Activated CD4-positive, alpha-beta memory T cell treated with anti-CD3 and anti-CD28 coated beads, Interleukin-2, amount 10 ng/mL, durations not matched to agents 7 days and 5 days (primary cell): ENCODE measurements around the gene RCSD1. TPM values are rescaled to one million over a fixed set of nuclear protein-coding genes. Genes with fewer than 3 reads are reported as not detected.
"Not testable (repeated sequence)": the region's sequence is repeated elsewhere in the genome, so short reads cannot be mapped to it uniquely, and the experiment has no call there.

Experiments used
- CTCF ChIA-PET: fragments of 350-600 bp; sonication (Branson Sonifier 250); formaldehyde crosslinking; loops from one replicate; lab custom pipeline; 2021; ENCODE audit warnings: antibody characterized with exemption, inconsistent platforms; lab: Charles Lee
- POLR2A ChIA-PET: fragments of 350-600 bp; sonication (Branson Sonifier 250); formaldehyde crosslinking; loops from one replicate; lab custom pipeline; 2021; ENCODE audit warnings: antibody characterized with exemption; lab: Charles Lee
- DNase-seq: peaks from one replicate; pipeline ENCODE4 v3.0.0-alpha.2; 2020
- H3K27ac Mint-ChIP-seq: one replicate; pipeline ENCODE4 v1.8.0; 2021; ENCODE audit warnings: mild to moderate bottlenecking, mixed read lengths
- H3K27me3 Mint-ChIP-seq: one replicate; pipeline ENCODE4 v1.8.0; 2021; ENCODE audit warnings: mixed read lengths
- H3K36me3 Mint-ChIP-seq: one replicate; pipeline ENCODE4 v1.8.0; 2021; ENCODE audit warnings: low read depth, mixed read lengths
- H3K4me1 Mint-ChIP-seq: one replicate; pipeline ENCODE4 v1.8.0; 2021; ENCODE audit warnings: mixed read lengths
- H3K4me3 Mint-ChIP-seq: one replicate; pipeline ENCODE4 v1.8.0; 2021; ENCODE audit warnings: mild to moderate bottlenecking, mixed read lengths
- H3K9me3 Mint-ChIP-seq: one replicate; pipeline ENCODE4 v1.8.0; 2021; ENCODE audit warnings: mixed read lengths
- total RNA-seq, 2 experiments: library from RNA; stranded (reverse); gene quantifications; one replicate each; pipeline ENCODE4 v1.2.3, GENCODE V29; 2021

The RCSD1 gene
- total RNA-seq, 2 experiments from 2014 or later = 155 to 158 TPM

- Mint-ChIP-seq H3K27me3 (peaks cover 7% of the 10 kb centered on the region), H3K27ac (peak overlapping the region; percentile 92), H3K9me3 (no peaks in the 10 kb centered on the region), H3K4me1 (peaks cover 46% of the 10 kb centered on the region), H3K4me3 (peak overlapping the region; percentile 84), H3K36me3 (peaks cover 2% of the 10 kb centered on the region)
- CTCF ChIA-PET = interaction anchor here (0.7 to 3.7 kb wide), 14 partner anchors 9 to 495 kb away, joined by 3 to 27 read pairs (median 10); partner anchors contain the start of genes DCAF6, MPC2, POU2F1 and RCSD1
- DNase-seq = peak; percentile 92
- POLR2A ChIA-PET = interaction anchor here (0.6 to 5.2 kb wide), 15 partner anchors 13 to 494 kb away, joined by 3 to 67 read pairs (median 3); partner anchors contain the start of genes DCAF6 and MPC2
Measured at GRCh38 chr1:167715157-167715999, 85.3 kb downstream of the RCSD1 start.

- Mint-ChIP-seq H3K9me3 (no peaks in the 10 kb centered on the region), H3K4me3 (peak overlapping the region; percentile 84), H3K27ac (peak overlapping the region; percentile 92), H3K36me3 (peaks cover 2% of the 10 kb centered on the region), H3K4me1 (peaks cover 52% of the 10 kb centered on the region), H3K27me3 (peaks cover 7% of the 10 kb centered on the region)
- ChIA-PET POLR2A (interaction anchor here (0.9 to 5.2 kb wide), 9 partner anchors 82 to 495 kb away, joined by 3 to 67 read pairs (median 3); partner anchors contain the start of genes DCAF6 and MPC2), CTCF (interaction anchor here (0.7 to 3.7 kb wide), 17 partner anchors 9 to 512 kb away, joined by 3 to 27 read pairs (median 6); partner anchors contain the start of genes DCAF6, MPC2, POU2F1 and RCSD1)
- no peak for DNase-seq
Measured at GRCh38 chr1:167716000-167716271, 85.9 kb downstream of the RCSD1 start.

DNA sequence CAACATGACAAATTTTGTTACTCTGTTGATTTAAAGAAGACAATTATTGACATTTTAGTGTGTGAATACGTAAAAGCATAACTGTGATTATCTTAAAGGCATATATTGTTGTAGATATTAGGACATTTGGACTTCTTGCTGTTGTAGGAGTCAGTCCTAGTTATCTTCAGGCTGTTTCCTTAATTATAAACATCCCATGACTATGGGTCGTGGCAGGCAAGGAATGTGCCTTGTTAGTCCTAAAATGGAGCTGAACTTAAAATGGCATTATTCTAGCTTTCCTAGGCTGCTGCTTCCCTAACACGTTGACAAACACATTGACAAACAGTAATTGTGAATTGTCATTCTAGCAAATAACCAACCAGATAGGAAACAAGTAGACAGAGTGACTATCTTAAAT is 87.3 kb downstream of the RCSD1 start:
- CTCF ChIA-PET = interaction anchor here (1.1 to 3.1 kb wide), 4 partner anchors 8 to 218 kb away, joined by 4 to 27 read pairs (median 8); partner anchors contain the start of genes DCAF6 and MPC2
- Mint-ChIP-seq H3K4me1 (peaks cover 59% of the 10 kb centered on the region), H3K36me3 (peaks cover 2% of the 10 kb centered on the region), H3K27ac (no peak overlapping the region), H3K4me3 (peak overlapping the region; percentile 84), H3K27me3 (peaks cover 6% of the 10 kb centered on the region), H3K9me3 (no peaks in the 10 kb centered on the region)
- POLR2A ChIA-PET = interaction anchor here (1.1 to 5.2 kb wide), 3 partner anchors 27 to 219 kb away, joined by 3 to 67 read pairs (median 23); partner anchors contain the start of genes DCAF6 and MPC2
- DNase-seq = no peak

DNA sequence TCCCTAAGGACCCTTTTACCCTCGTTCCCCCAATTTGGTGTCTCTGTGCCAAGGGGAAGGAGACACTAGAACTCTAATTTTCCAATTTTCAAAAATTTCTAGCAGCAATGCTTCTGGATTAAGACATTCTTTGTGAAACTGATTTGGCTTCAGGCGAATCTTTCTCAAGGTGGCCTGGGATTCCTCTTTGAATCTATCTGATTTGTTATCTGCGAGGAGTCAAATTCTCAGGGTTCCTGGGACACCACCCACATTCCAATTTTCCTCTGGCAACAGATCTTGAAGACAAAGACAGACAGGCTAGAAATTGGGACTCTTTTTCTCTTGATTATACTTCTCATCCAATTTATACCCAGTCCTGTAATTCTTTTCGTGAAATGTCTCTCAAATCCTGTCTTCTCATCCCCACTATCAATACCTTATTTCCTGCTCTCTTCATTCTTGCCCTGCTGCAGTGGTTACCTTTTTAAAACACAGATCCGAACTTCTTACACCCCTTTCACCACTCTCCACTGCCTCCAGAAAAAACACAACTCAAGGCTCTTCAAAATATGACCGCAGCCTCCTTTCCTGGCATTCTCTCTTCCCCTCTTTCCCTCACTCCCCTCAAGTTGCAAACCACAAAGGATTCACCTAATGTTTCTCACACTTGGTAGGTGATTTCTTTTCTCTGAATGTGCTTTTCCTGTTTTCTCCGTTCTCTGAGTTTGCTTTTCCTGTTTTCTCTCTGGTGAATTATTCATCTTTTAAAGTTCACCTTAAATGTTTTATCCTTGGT is 89.1 kb downstream of the RCSD1 start:
- POLR2A ChIA-PET = interaction anchor here (0.8 kb wide), 1 partner anchor 217 kb away, joined by 3 read pairs; the partner anchor contains the start of gene DCAF6
- Mint-ChIP-seq H3K27ac (peak overlapping the region; percentile 38), H3K4me3 (peak overlapping the region; percentile 17), H3K4me1 (peaks cover 64% of the 10 kb centered on the region), H3K9me3 (no peaks in the 10 kb centered on the region), H3K36me3 (peaks cover 6% of the 10 kb centered on the region), H3K27me3 (peaks cover 2% of the 10 kb centered on the region)
- no peak for DNase-seq
- CTCF ChIA-PET = no interaction called here

DNA sequence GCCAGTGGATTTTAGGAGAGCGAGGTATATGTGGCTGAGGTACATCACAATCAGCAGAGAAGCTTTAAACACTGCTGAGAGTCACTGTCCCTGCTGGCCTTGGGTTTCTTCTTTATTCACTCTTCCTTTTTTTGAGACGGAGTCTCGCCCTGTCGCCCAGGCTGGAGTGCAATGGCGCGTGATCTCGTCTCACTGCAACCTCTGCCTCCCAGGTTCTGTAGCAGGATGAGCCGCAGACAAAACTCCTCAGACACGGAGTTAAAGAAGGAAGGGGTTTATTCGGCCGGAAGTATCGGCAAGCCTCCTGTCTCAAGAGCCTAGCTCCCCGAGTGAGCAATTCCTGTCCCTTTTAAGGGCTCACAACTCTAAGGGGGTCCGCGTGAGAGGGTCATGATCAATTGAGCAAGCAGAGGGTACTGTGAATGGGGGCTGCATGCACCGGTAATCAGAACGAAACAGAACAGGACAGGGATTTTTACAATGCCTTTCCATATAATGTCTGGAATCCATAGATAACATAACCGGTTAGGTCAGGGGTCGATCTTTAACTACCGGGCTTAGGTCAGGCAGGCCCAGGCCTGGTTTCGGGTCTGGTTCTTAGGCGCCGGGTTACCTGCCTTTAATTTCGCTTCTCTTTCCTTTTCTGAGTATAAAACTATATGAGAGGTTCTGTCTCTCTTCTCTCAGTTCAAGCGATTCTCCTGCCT is 89.8 kb downstream of the RCSD1 start:
- not testable (repeated sequence) for H3K9me3 Mint-ChIP-seq, H3K36me3 Mint-ChIP-seq, DNase-seq, H3K27me3 Mint-ChIP-seq
- H3K27ac Mint-ChIP-seq = peak overlapping the region; percentile 38
- CTCF ChIA-PET = interaction anchor here (0.5 kb wide), 1 partner anchor 77 kb away, joined by 3 read pairs; no protein-coding TSS in a partner anchor
- POLR2A ChIA-PET = interaction anchor here (0.8 kb wide), 1 partner anchor 216 kb away, joined by 3 read pairs; the partner anchor contains the start of gene DCAF6
- peaks cover 68% of the 10 kb centered on the region for H3K4me1 Mint-ChIP-seq
- peak overlapping the region; percentile 17 for H3K4me3 Mint-ChIP-seq

- POLR2A ChIA-PET = interaction anchor here (0.6 to 1.1 kb wide), 2 partner anchors 118 to 215 kb away, joined by 3 read pairs; no protein-coding TSS in a partner anchor
- Mint-ChIP-seq H3K9me3 (no peaks in the 10 kb centered on the region), H3K4me1 (peaks cover 68% of the 10 kb centered on the region), H3K4me3 (peak overlapping the region; percentile 88), H3K36me3 (peaks cover 9% of the 10 kb centered on the region), H3K27me3 (no peaks in the 10 kb centered on the region), H3K27ac (peak overlapping the region; percentile 12)
- CTCF ChIA-PET = interaction anchor here (1.0 kb wide), 1 partner anchor 363 kb away, joined by 3 read pairs; no protein-coding TSS in a partner anchor
- no peak for DNase-seq
Measured at GRCh38 chr1:167720965-167721616, 91.1 kb downstream of the RCSD1 start.

- no peaks in the 10 kb centered on the region for H3K9me3 Mint-ChIP-seq
- no peaks in the 10 kb centered on the region for H3K27me3 Mint-ChIP-seq
- CTCF ChIA-PET = interaction anchor here (0.6 to 1.2 kb wide), 3 partner anchors 20 to 363 kb away, joined by 3 read pairs; no protein-coding TSS in a partner anchor
- peaks cover 9% of the 10 kb centered on the region for H3K36me3 Mint-ChIP-seq
- peak within 1 kb of the TSS; percentile 88 for H3K4me3 Mint-ChIP-seq
- peaks cover 67% of the 10 kb centered on the region for H3K4me1 Mint-ChIP-seq
- DNase-seq = peak; percentile 92
- peak within 1 kb of the TSS; percentile 26 for H3K27ac Mint-ChIP-seq
- POLR2A ChIA-PET = interaction anchor here (0.6 to 1.1 kb wide), 2 partner anchors 119 to 214 kb away, joined by 3 read pairs; no protein-coding TSS in a partner anchor
Measured at GRCh38 chr1:167721617-167722151, 91.7 kb downstream of the RCSD1 start, which contains the start of gene MPZL1. TSS of gene MPZL1 (plus strand) at chr1:167721982. CDS start at chr1:167722152, 170 bp downstream.

DNA sequence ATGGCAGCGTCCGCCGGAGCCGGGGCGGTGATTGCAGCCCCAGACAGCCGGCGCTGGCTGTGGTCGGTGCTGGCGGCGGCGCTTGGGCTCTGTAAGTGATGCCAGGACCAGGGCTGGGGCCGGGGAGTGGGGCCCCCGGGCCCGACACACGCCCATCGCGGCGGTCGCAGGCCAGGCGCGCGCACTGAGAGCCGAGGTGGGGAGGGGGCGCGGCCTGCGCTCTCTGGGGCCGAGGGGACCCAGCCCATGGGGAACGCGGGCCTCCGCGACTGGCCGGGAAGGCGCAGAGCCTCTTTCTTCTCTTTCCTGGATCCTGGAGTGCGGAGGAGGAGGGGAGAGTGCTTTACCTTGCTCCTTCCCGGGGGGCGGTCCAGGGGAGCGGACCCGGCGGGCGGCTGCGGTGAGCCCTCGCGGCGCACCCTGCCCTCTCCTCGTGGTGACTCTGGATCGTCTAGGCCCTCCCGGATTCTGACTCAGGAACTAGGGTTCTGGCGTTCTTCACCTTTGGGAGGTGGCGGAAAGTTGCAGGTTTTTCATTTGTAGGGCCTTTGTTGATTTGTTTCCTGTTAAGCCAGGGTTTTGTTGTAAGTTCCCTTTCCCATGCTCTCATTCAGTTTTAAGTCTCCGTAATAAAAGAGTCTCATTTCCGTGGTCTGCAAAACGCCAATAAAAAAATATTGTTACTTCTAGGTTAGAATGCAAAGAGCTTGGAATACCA is 92.3 kb downstream of the RCSD1 start:
- peaks cover 61% of the 10 kb centered on the region for H3K4me1 Mint-ChIP-seq

GRCh38 chr1:167722870-167723251 is 92.8 kb downstream of the RCSD1 start:
- Mint-ChIP-seq H3K27ac (no peak overlapping the region), H3K9me3 (no peaks in the 10 kb centered on the region), H3K36me3 (peaks cover 13% of the 10 kb centered on the region), H3K4me3 (peak overlapping the region; percentile 88), H3K4me1 (peaks cover 58% of the 10 kb centered on the region), H3K27me3 (no peaks in the 10 kb centered on the region)
- ChIA-PET POLR2A (interaction anchor here (1.0 kb wide), 1 partner anchor 9 kb away, joined by 3 read pairs; no protein-coding TSS in a partner anchor), CTCF (interaction anchor here (1.2 kb wide), 2 partner anchors 9 to 106 kb away, joined by 3 to 4 read pairs; no protein-coding TSS in a partner anchor)
- no peak for DNase-seq

More for the DNA sequence above, 92.3 kb downstream of the RCSD1 start:
- peak; percentile 27 for DNase-seq
- CTCF ChIA-PET = interaction anchor here (0.6 to 1.2 kb wide), 3 partner anchors 9 to 105 kb away, joined by 3 to 4 read pairs (median 3); no protein-coding TSS in a partner anchor
- H3K27me3 Mint-ChIP-seq = no peaks in the 10 kb centered on the region
- H3K9me3 Mint-ChIP-seq = no peaks in the 10 kb centered on the region
- H3K36me3 Mint-ChIP-seq = peaks cover 9% of the 10 kb centered on the region
- POLR2A ChIA-PET = interaction anchor here (1.0 to 1.1 kb wide), 2 partner anchors 8 to 120 kb away, joined by 3 read pairs; no protein-coding TSS in a partner anchor
- H3K27ac Mint-ChIP-seq = peak overlapping the region; percentile 26
- H3K4me3 Mint-ChIP-seq = peak overlapping the region; percentile 88

DNA sequence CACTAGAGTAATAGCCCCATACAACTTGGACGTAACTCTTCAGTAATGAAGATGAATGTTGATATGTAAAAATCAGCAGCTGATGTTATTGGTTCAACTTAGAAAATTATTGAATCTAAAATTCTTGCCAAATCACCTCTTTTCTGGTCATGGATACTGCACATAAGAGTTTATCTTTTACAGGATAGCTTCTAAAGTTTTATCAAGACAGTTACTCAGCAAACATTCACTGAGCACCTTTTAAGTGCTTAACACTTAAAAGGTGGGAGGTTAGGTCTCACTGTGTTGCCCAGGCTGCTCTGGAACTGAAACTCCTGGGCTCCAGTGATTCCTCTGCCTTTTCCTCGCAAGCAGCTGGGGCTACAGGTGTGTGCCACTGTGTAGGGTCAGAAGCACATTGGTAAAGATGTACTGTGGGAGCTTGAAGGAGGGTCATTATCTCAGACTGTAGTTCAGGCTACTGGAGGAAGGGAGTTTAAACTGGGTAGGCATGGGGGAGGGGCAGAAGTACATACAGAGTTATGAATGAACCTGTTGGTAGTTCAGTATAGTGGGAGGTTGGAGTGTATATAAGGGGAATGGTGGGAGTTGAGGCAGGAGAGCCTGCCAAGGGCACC is 93.8 kb downstream of the RCSD1 start:
- peaks cover 51% of the 10 kb centered on the region for H3K4me1 Mint-ChIP-seq
- H3K27ac Mint-ChIP-seq = no peak overlapping the region
- no peaks in the 10 kb centered on the region for H3K27me3 Mint-ChIP-seq
- H3K4me3 Mint-ChIP-seq = no peak overlapping the region
- H3K9me3 Mint-ChIP-seq = no peaks in the 10 kb centered on the region
- peaks cover 13% of the 10 kb centered on the region for H3K36me3 Mint-ChIP-seq
- CTCF ChIA-PET = no interaction called here
- DNase-seq = no peak
- POLR2A ChIA-PET = no interaction called here
